ENCODE data around the gene ATRIP.

- no peak for TF ChIP-seq EP300 (IDR thresholded peaks at IDR 0.05)
- TF ChIP-seq POLR2AphosphoS5 (IDR thresholded peaks at IDR 0.05): peak in 1 of 4 donors; percentile 34
- TF ChIP-seq CTCF (IDR thresholded peaks at IDR 0.05): no peak
These were observed 33.5 kb upstream of the ATRIP start for GRCh38 chr3:48413086-48413485.

Data from sigmoid colon (tissue), 4 donors.